Glutamatergic neuron (in vitro differentiated cells): ENCODE measurements around the gene SSBP3. TPM values are rescaled to one million over a fixed set of nuclear protein-coding genes. Genes with fewer than 3 reads are reported as not detected.

ENCODE experiments used
- DNase-seq: peaks from one replicate; pipeline ENCODE4 v3.0.0; 2022
- H3K27ac Mint-ChIP-seq: one replicate; pipeline ENCODE4 v1.8.0; 2020; ENCODE audit warnings: mild to moderate bottlenecking, mixed read lengths, inconsistent platforms; ENCODE audit not compliant: unreplicated experiment
- H3K27me3 Mint-ChIP-seq: one replicate; pipeline ENCODE4 v1.8.0; 2020; ENCODE audit warnings: mild to moderate bottlenecking, moderate library complexity, mixed read lengths, inconsistent platforms; ENCODE audit not compliant: unreplicated experiment
- H3K36me3 Mint-ChIP-seq: one replicate; pipeline ENCODE4 v1.8.0; 2020; ENCODE audit warnings: mild to moderate bottlenecking, mixed read lengths, inconsistent platforms; ENCODE audit not compliant: unreplicated experiment
- H3K4me1 Mint-ChIP-seq: one replicate; pipeline ENCODE4 v1.8.0; 2020; ENCODE audit warnings: mild to moderate bottlenecking, low read depth, mixed read lengths, inconsistent platforms; ENCODE audit not compliant: unreplicated experiment
- H3K4me3 Mint-ChIP-seq: one replicate; pipeline ENCODE4 v1.8.0; 2020; ENCODE audit warnings: mild to moderate bottlenecking, mixed read lengths, inconsistent platforms; ENCODE audit not compliant: unreplicated experiment
- H3K9me3 Mint-ChIP-seq: one replicate; pipeline ENCODE4 v1.8.0; 2020; ENCODE audit warnings: mild to moderate bottlenecking, moderate library complexity, mixed read lengths, inconsistent platforms; ENCODE audit not compliant: unreplicated experiment
- CTCF ChIP-seq: fragments of 200-600 bp; sonication (generic); IDR thresholded peaks from one replicate; pipeline ENCODE4 v1.5.0; 2021; ENCODE audit not compliant: partially characterized antibody, unreplicated experiment
- total RNA-seq: library from RNA; stranded (reverse); fragmentation: NEBNext Ultra II Directional; extraction: Animal tissue kit (Norgen Biotek cat#: 25700); gene quantifications from one replicate; pipeline ENCODE4 v1.2.1, GENCODE V29; 2021; ENCODE audit not compliant: unreplicated experiment

Gene SSBP3
- total RNA-seq, 1 donor from 2014 or later, result 608 TPM

- H3K36me3 Mint-ChIP-seq, result no peaks in the 10 kb centered on the region
- no peak overlapping the region for H3K4me3 Mint-ChIP-seq
- no peak for TF ChIP-seq CTCF
- peaks cover 11% of the 10 kb centered on the region for H3K9me3 Mint-ChIP-seq
- DNase-seq, result no peak
- peak overlapping the region; percentile 28 for H3K27ac Mint-ChIP-seq
- H3K27me3 Mint-ChIP-seq, result peaks cover 26% of the 10 kb centered on the region
- peaks cover 52% of the 10 kb centered on the region for H3K4me1 Mint-ChIP-seq
Measured at GRCh38 chr1:54413295-54413694, 7.1 kb upstream of the SSBP3 start.

- DNase-seq, result no peak
- Mint-ChIP-seq H3K9me3 (peaks cover 14% of the 10 kb centered on the region), H3K27me3 (peaks cover 24% of the 10 kb centered on the region), H3K36me3 (no peaks in the 10 kb centered on the region), H3K27ac (no peak overlapping the region), H3K4me1 (peaks cover 52% of the 10 kb centered on the region), H3K4me3 (peak overlapping the region; percentile 34)
- TF ChIP-seq CTCF, result no peak
Measured at GRCh38 chr1:54410359-54410758, 4.2 kb upstream of the SSBP3 start.

- peak overlapping the region; percentile 65 for H3K27ac Mint-ChIP-seq
- H3K4me3 Mint-ChIP-seq, result peak overlapping the region; percentile 31
- no peak for TF ChIP-seq CTCF
- peaks cover 15% of the 10 kb centered on the region for H3K9me3 Mint-ChIP-seq
- peaks cover 51% of the 10 kb centered on the region for H3K4me1 Mint-ChIP-seq
- no peak for DNase-seq
- H3K36me3 Mint-ChIP-seq, result peaks cover under 1% of the 10 kb centered on the region
- peaks cover 25% of the 10 kb centered on the region for H3K27me3 Mint-ChIP-seq
Measured at GRCh38 chr1:54409156-54410142, 3.3 kb upstream of the SSBP3 start.

GRCh38 chr1:54408147-54409066 is 2.2 kb upstream of the SSBP3 start:
- peaks cover 43% of the 10 kb centered on the region for H3K4me1 Mint-ChIP-seq
- peaks cover 24% of the 10 kb centered on the region for H3K9me3 Mint-ChIP-seq
- TF ChIP-seq CTCF, result no peak
- H3K36me3 Mint-ChIP-seq, result peaks cover 9% of the 10 kb centered on the region
- peaks cover 31% of the 10 kb centered on the region for H3K27me3 Mint-ChIP-seq
- H3K27ac Mint-ChIP-seq, result peak overlapping the region; percentile 84
- DNase-seq, result no peak
- peak overlapping the region; percentile 91 for H3K4me3 Mint-ChIP-seq
